Stimulated activated CD4-positive, alpha-beta T cell treated with anti-CD3 and anti-CD28 coated beads, TNF-alpha, amount 100 ng/mL, for 4 hours (primary cell): Measurements from ENCODE around the gene MAPKAP1.
A peak's percentile ranks its signal among the peaks of the same experiment; 100 is the strongest.

Experiments used
- DNase-seq, 3 experiments: peaks; one replicate each; pipeline ENCODE4 v3.0.0-alpha.2; 2020; ENCODE audit warnings: low read depth in 3 of 3

MAPKAP1 gene

GRCh38 chr9:125561509-125562148, 145.4 kb downstream of the MAPKAP1 start:
- no peak for DNase-seq

- DNase-seq, result no peak
Measured at GRCh38 chr9:125559894-125560293, 147.1 kb downstream of the MAPKAP1 start.

GRCh38 chr9:125559194-125559593, 147.8 kb downstream of the MAPKAP1 start:
- no peak for DNase-seq

- DNase-seq, result peak in 2 of 3 experiments; percentile 10 to 33
Measured at GRCh38 chr9:125558453-125559092, 148.4 kb downstream of the MAPKAP1 start.

GRCh38 chr9:125556046-125556721, 150.8 kb downstream of the MAPKAP1 start:
- no peak for DNase-seq

GRCh38 chr9:125554726-125555125, 152.3 kb downstream of the MAPKAP1 start:
- no peak for DNase-seq

GRCh38 chr9:125551781-125552180, 155.2 kb downstream of the MAPKAP1 start:
- no peak for DNase-seq

- DNase-seq, result no peak
Measured at GRCh38 chr9:125549891-125550885, 156.8 kb downstream of the MAPKAP1 start.

- no peak for DNase-seq
Measured at GRCh38 chr9:125549465-125549871, 157.5 kb downstream of the MAPKAP1 start.

GRCh38 chr9:125549039-125549438, 158.0 kb downstream of the MAPKAP1 start:
- no peak for DNase-seq

- DNase-seq, result no peak
Measured at GRCh38 chr9:125548141-125548540, 158.9 kb downstream of the MAPKAP1 start.

GRCh38 chr9:125547368-125547767, 159.6 kb downstream of the MAPKAP1 start:
- DNase-seq, result no peak

- no peak for DNase-seq
Measured at GRCh38 chr9:125545845-125546244, 161.2 kb downstream of the MAPKAP1 start.

GRCh38 chr9:125544988-125545651, 161.9 kb downstream of the MAPKAP1 start:
- DNase-seq, result no peak

GRCh38 chr9:125544484-125544883, 162.5 kb downstream of the MAPKAP1 start:
- DNase-seq, result no peak

GRCh38 chr9:125541840-125542243, 165.2 kb downstream of the MAPKAP1 start:
- no peak for DNase-seq

GRCh38 chr9:125540497-125540896, 166.5 kb downstream of the MAPKAP1 start:
- DNase-seq, result no peak

GRCh38 chr9:125538092-125538473, 168.9 kb downstream of the MAPKAP1 start:
- DNase-seq, result no peak

GRCh38 chr9:125537442-125538091, 169.4 kb downstream of the MAPKAP1 start:
- DNase-seq, result no peak

- DNase-seq, result no peak
Measured at GRCh38 chr9:125536776-125537175, 170.2 kb downstream of the MAPKAP1 start.
